Measurements from ENCODE around the gene SOX13. TPM values are rescaled to one million over a fixed set of nuclear protein-coding genes. Genes with fewer than 3 reads are reported as not detected.
"Not testable (repeated sequence)": the region's sequence is repeated elsewhere in the genome, so short reads cannot be mapped to it uniquely, and the experiment has no call there.

Gene SOX13
- total RNA-seq, 1 donor from 2014 or later = 12.1 TPM

GRCh38 chr1:204080163-204080903, 7.4 kb downstream of the SOX13 start:
- peak; percentile 67 for ATAC-seq
- DNase-seq (ENCODE audit: missing footprints) = peak; percentile 81
- intact Hi-C loops (cut with DNase I) = no loop called here

DNA sequence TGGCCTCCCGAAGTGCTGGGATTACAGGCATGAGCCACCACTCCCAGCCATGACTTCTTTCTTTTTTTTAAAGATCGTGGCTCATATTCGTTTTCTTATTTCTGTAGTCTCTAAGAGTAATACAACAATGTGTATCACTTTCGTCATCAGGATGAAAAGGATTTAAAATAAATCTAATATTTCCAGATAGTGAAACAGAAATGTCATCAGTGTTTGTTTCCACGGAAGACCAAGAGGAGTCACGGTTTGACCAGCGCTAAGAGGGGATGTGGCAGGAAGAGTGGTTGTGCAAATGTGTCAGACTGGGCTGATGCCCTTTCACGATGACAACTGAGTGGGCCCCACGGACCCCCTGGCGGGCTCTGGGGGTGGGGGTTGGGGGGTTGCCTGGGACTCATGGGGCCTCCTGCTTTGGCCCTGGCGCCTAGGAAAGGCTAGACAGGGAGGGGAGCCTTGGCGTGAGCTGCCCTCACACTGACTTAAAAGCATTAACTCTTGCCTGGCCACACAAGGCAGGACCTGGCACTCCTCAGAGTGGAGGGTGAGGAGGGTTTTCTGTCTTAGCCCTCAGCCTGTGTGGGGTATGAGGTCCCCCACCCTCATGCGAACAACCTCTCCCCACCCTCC, 8.4 kb downstream of the SOX13 start:
- ATAC-seq (no peak), DNase-seq (ENCODE audit: missing footprints) (no peak)
- intact Hi-C loops (cut with DNase I) = no loop called here

- DNase-seq (ENCODE audit: missing footprints) (no peak), ATAC-seq (no peak)
- intact Hi-C loops (cut with DNase I) = no loop called here
Observed at GRCh38 chr1:204081791-204082513, 9.0 kb downstream of the SOX13 start.

DNA sequence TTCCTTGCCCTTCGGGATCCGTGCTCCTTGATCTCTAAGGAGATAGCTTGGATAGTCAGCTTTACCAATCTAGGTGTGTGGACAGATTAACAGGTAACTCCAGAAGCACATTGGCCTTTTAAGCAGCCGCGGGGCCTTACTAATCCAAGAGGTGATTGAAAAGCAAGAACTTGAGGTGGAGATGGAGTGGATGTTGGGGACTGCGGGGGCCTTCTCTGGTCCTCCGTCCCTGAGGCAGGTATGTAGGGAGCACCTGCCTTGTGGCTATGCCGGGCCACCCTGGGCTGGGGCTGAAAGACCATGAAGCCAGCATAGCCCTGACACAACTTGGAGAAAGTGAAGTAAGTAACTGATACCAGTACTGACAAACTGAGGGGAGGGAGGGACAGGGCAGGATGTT, 10.6 kb downstream of the SOX13 start:
- ATAC-seq (no peak), DNase-seq (ENCODE audit: missing footprints) (no peak)
- intact Hi-C loops (cut with DNase I) = no loop called here

DNA sequence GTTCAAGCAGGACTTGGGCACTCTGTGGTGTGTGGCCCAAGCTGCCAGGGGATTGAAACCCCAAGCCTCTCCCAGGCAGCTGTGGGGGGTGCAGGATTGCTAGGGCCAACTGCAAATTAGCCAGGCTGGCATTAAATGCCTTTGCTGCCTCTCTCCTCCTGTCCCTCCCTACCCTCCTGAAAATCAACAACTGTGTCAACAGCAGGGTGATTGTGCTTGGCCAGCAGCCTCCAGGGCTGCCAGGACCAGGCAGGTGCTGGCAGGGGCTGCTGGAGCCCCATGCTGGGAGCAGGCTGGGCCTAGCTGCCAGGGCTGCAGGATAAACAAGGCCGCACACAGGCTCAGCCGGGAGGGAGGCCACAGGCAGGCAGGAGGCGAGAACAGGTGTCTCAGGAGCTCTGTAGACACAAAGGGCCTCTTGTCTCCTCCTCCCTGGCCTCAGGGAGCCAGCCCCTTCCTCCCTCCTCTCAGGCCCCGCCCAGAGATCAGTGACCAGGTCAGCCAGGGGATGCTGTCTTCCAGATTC, 11.4 kb downstream of the SOX13 start:
- peak; percentile 57 for ATAC-seq
- no peak for DNase-seq (ENCODE audit: missing footprints)
- intact Hi-C loops (cut with DNase I) = no loop called here

GRCh38 chr1:204085876-204086275, 13.0 kb downstream of the SOX13 start:
- DNase-seq (ENCODE audit: missing footprints) = no peak

DNA sequence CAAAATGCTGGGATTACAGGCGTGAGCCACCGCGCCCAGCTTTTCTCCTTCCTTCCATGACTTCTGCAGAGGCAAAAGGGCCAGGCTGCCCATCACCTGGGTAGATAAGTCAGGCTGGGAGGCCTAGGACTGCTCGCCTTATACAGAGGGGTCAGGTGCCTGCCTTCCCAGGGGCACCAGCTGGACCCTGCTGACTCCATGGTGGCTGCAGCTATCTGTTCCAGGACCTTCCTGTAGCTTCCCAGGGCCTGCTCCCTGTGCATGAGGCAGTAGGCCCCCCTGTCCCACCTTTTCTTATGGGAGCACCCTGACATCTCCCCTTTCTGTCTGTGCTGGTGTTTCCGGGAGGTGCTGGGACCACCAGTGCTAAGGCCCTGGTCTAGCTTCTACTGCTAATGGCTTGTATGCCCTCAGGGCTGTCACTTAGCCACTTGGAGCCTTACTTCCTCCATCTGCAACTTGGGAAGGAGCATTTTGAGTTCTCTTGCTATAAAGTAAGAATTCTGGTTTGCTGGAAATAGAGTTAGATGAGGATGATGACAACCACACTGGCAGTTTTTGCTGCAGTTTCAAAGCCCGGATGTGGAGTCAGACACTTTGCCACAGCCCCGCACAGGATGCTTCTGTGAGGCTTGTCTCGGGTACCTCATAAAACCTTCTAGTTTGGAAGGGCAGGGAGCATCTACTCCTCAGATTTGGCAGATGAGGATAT, 14.4 kb downstream of the SOX13 start:
- no peak for DNase-seq (ENCODE audit: missing footprints)
- intact Hi-C loops (cut with DNase I) = no loop called here
- ATAC-seq = no peak

More at GRCh38 chr1:204085876-204086275, 13.0 kb downstream of the SOX13 start:
- no peak for ATAC-seq
- intact Hi-C loops (cut with DNase I) = no loop called here

DNA sequence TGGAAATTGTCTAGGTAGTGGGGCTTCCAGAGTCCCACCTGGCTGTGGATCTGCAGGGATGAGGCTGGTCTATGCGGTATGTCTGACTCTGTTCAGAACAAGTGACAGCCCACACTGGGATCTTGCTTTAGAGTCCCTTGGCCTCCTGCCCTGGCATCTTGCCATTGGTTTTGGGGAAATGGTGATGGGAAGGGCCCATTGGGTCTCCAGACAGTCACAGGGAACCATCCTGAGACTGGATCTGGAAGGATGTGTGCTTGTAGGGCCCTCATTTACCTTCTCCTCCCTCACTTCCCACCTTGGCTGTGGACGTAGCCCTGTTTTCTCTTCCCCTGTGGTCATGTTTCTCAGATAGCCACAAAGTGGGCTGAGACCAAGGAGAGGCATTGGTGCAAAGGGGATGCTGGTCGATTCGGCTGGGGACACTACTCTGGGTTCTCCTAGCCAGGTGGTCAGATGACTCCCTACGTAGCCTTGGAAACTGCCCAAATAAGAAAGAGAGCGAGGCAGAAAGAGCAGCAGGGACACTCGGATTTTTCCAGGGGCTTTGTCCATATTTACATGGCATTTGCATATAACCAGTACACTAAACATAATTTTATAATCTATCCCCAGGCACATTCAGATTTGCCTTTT, 15.1 kb downstream of the SOX13 start:
- DNase-seq (ENCODE audit: missing footprints) (no peak), ATAC-seq (no peak)
- intact Hi-C loops (cut with DNase I) = no loop called here

GRCh38 chr1:204088596-204088995, 15.7 kb downstream of the SOX13 start:
- no peak for DNase-seq (ENCODE audit: missing footprints)
- intact Hi-C loops (cut with DNase I) = no loop called here
- ATAC-seq = no peak

- intact Hi-C loops (cut with DNase I) = no loop called here
- ATAC-seq (peak; percentile 46), DNase-seq (ENCODE audit: missing footprints) (no peak)
Observed at GRCh38 chr1:204089044-204089751, 16.3 kb downstream of the SOX13 start.

DNA sequence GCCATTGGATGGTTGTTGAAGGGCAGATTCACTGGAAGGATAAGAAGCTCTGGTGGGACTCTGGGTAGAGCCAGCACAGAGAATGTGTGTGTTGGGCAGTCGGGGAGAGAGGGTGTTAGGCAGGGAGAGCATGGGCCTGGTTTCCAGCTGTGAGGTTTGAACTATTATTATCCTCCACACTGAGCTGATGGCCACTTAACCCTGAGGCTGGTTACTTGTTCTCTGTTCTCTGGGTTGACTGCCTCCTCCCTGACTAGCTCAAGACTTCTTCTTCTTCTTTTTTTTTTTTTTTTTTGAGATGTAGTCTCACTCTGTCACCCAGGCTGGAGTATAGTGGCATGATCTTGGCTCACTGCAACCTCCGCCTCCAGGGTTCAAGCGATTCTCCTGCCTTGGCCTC, 17.2 kb downstream of the SOX13 start:
- DNase-seq (ENCODE audit: missing footprints); ATAC-seq; intact Hi-C loops (cut with DNase I): not testable (repeated sequence)

DNA sequence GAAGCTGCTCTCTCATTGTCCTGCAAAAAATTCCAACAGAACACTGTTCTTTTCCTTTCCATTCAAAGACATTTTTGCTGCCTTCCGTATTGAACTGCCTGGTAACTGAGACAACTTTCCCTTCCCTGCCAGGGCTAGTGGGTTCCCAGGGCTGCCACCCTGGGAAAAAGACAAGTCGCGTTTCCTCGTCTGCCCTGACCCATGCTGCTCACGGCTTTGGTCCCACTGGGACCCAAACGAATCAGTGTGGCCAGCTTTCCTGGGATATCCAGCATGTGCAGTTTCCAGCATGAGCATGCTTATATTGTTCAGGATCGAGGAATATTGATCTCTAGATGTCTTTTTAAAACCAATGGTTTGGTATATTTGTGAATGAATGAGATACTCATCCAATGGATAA, 18.2 kb downstream of the SOX13 start:
- intact Hi-C loops (cut with DNase I) = no loop called here
- DNase-seq (ENCODE audit: missing footprints) (no peak), ATAC-seq (no peak)

DNA sequence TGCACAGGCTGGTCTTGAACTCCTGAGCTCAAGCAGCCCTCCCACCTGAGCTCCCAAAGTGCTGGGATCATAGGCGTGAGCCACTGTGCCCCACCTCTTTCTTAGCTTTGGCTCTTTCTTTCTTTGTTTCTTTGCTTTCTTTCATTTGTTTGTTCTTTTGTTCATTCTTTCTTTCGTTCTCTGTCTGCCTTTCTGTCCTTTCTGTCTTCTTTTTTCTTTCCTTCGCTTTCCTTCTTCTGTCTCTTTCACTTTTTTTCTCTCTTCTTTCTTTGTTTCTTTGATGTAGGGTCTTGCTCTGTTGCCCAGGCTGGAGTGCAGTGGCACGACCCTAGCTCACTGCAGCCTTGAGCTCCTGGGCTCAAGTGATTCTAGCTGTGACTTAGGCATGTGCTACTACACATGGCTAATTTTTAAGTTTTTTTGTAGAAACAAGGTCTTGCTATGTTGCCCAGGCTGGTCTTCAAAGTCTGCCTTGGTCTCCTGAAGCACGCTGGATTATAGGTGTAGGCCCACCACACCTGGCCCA, 18.9 kb downstream of the SOX13 start:
- no peak for ATAC-seq
- intact Hi-C loops (cut with DNase I) = no loop called here

DNA sequence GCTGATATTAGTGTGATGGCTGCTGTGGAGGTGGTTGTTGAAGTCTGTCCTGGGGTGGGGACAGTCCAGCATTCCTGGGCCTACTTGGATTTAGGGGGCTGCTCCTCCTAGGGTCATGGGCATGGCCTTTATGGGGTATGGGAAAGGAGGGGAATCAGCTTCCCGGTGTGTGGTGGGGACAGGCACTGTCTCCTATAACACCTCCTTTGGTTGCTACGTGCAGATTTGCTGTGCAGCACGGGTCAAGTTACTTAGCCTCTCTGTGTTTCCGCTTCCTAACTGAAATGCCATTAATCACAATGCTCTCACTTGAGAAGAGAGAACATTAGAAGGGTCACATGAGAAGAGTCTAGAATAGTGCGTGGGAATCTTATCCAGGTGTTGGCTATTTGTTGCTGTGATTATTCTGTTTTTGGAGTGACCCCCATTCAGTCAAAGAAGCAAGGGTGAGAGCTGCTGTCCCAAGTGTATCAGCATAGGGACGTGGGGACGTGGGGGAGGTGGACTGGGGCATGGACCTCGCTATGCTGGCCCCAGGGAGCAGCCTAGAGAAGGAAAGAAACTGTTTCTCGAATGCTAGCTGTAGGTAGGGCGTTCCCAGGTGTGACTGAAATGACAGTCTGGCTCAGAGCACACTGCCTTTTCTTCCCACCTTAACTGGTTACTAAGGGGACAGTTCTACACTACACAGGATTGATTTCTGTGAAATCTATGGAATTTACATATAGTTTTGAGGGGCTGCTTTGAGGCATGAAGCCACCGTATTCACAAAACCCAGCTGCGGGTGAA, 19.9 kb downstream of the SOX13 start:
- ATAC-seq (no peak), DNase-seq (ENCODE audit: missing footprints) (no peak)
- intact Hi-C loops (cut with DNase I) = no loop called here

More for the DNA sequence above, 18.9 kb downstream of the SOX13 start:
- no peak for DNase-seq (ENCODE audit: missing footprints)

DNA sequence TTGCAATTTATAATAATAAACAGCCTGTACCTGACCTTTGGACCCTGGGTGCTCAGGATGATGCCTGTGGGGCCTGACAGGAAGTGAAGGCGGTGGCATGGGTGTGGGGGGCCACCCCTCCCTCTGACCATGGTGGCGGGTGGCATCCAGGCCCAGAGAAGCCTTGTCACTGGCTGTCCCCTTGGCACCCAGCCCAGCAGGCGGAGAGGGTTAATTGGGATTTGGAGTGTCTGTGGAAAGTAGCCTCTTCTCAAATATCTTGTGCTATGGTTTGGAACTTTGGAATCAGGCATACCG, 20.5 kb downstream of the SOX13 start:
- DNase-seq (ENCODE audit: missing footprints) = no peak
- no peak for ATAC-seq
- intact Hi-C loops (cut with DNase I) = no loop called here

- DNase-seq (ENCODE audit: missing footprints) = no peak
- intact Hi-C loops (cut with DNase I) = no loop called here
- ATAC-seq = no peak
Observed at GRCh38 chr1:204093781-204094180, 20.9 kb downstream of the SOX13 start.

- intact Hi-C loops (cut with DNase I) = no loop called here
- ATAC-seq = no peak
- no peak for DNase-seq (ENCODE audit: missing footprints)
Observed at GRCh38 chr1:204094313-204094729, 21.4 kb downstream of the SOX13 start.
